Upper lobe of left lung (tissue), 4 donors: ENCODE results near the gene SH3PXD2A.

Experiments
- CTCF ChIP-seq, 6 experiments: fragments of 450-650 bp in 4 of 6; fragments of 200-600 bp in 2 of 6; sonication (generic) in 2 of 6; IDR thresholded peaks; one replicate each; pipeline ENCODE4 v1.5.1; 2016 to 2019; ENCODE audit warnings: antibody characterized with exemption in 6 of 6
- POLR2A ChIP-seq, 4 donors: fragments of 450-650 bp; IDR thresholded peaks; one replicate each; pipeline ENCODE4 v1.5.1; 2016 to 2017; ENCODE audit warnings: antibody characterized with exemption in 4 of 4, mild to moderate bottlenecking in 2 of 4
- POLR2AphosphoS5 ChIP-seq, 2 donors: sonication (generic); formaldehyde crosslinking; IDR thresholded peaks; one replicate each; pipeline ENCODE4 v1.5.1; 2017; ENCODE audit warnings: antibody characterized with exemption in 2 of 2

GRCh38 chr10:103720964-103721335 lies 134.4 kb downstream of the SH3PXD2A start:
- TF ChIP-seq CTCF (IDR thresholded peaks at IDR 0.05) (no peak), POLR2AphosphoS5 (IDR thresholded peaks at IDR 0.05) (no peak), POLR2A (IDR thresholded peaks at IDR 0.05) (no peak)
